GM19035 (cell line): Measurements from ENCODE around the gene EPAS1.

ENCODE experiments used
- ATAC-seq: cut with Tn5 transposase; IDR thresholded peaks from one replicate; pipeline ENCODE4 v1.9.1; 2021; ENCODE audit not compliant: unreplicated experiment

EPAS1 gene

DNA sequence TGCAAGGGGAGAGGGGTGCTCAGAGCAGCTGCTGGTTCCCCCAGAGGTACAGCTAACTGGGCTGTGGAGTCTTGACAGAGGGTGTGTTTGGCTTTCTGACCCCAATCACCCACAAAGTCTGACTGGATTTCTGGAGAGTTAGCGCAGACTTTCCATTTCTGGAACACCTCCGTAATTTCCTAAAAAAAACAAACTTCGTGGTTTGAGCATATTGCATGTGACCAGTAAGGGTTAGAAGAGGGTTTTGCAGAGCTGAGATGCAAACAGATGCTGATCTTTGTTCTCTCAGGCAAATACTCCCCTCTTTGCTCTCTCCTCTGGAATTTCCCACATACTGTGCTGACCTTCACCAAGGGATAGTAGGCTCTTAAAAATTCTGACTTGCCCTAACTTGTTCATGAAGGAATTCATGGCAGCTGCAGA, 137.7 kb downstream of the EPAS1 start:
- ATAC-seq: no peak

DNA sequence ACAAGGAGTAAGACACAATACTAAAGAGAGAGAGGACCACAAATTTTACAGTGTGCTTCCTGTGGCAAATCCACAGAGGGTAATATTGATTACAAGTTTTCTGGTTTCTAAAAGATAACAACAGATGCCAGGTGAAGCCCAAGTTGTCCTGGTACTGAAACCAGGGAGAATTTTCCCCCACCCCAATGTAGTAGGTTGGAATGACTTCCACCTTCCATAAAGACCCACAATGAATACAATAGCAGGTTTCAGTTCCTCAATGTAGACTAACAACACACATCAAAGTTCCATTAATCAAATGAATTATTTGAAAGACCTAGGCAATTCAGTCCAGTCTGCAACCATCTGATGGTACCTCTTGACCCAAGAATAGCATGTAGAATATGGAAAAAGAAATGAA, 138.1 kb downstream of the EPAS1 start:
- no peak for ATAC-seq

DNA sequence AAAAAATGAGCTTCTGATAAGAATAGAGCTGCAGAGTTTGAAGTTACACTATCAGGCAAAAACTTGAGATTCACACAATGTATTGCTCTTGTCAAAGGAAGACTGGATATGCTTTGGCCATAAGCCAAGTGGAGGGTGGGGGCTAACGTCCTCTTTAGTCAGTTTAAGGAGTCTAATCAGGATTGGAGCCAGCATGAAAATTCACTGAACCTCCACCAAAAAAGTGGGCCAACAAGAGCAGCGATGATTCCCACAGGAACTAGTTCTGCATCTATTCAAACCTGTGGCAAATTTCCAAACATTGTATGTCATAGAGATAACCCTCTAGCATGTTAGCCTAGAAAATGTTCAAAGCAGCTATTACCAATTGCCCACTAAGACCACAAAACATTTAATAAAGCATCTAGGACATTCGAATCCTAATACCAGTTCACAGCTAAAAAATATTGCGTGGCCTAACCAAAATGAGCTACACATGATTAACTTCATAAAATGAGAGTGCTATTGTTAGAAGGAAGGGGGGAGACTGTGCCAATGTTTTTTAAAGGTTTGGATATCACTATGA, 138.7 kb downstream of the EPAS1 start:
- ATAC-seq: no peak
